Measurements from ENCODE around the gene CDC42BPG. TPM values are rescaled to one million over a fixed set of nuclear protein-coding genes. Genes with fewer than 3 reads are reported as not detected.
A peak's percentile ranks its signal among the peaks of the same experiment; 100 is the strongest.

The CDC42BPG gene
- total and polyA plus RNA-seq, 3 experiments from 2014 or later, result 0.52 to 2.3 (median 0.66) TPM

GRCh38 chr11:64792482-64792881, 52.0 kb downstream of the CDC42BPG start:
- no peak overlapping the region for H3K4me3 ChIP-seq (ENCODE audit: low read length)
- H3K9me3 ChIP-seq (ENCODE audit: low read length), result no peaks in the 10 kb centered on the region
- Mint-ChIP-seq H3K4me3 (no peak overlapping the region), H3K4me1 (peaks cover 9 to 26% (median 13%) of the 10 kb centered on the region in 3 donors), H3K27ac (peak overlapping the region in 3 of 8 donors; percentile 61 to 64 (median 62)), H3K36me3 (peaks cover 0 to 70% (median 8%) of the 10 kb centered on the region in 3 donors), H3K27me3 (peaks cover 0 to 1% of the 10 kb centered on the region in 2 donors), H3K9me3 (no peaks in the 10 kb centered on the region)
- no peak overlapping the region for H3K27ac ChIP-seq (ENCODE audit: low read depth, low read length)
- CTCF ChIA-PET, result interaction anchor here (1.0 kb wide), 1 partner anchor 50 kb away, joined by 3 read pairs; no protein-coding TSS in a partner anchor
- peaks cover 5% of the 10 kb centered on the region for H3K4me1 ChIP-seq (ENCODE audit: insufficient read depth, low read length)
- no peaks in the 10 kb centered on the region for H3K36me3 ChIP-seq (ENCODE audit: insufficient read depth, low read length)
- POLR2A ChIA-PET, result interaction anchor here (0.9 to 1.1 kb wide), 3 partner anchors 10 to 48 kb away, joined by 3 to 4 read pairs (median 3); no protein-coding TSS in a partner anchor
- no peak for DNase-seq
- H3K27me3 ChIP-seq (ENCODE audit: insufficient read depth, low read length, poor library complexity, severe bottlenecking), result no peaks in the 10 kb centered on the region

GRCh38 chr11:64791781-64792291, 52.6 kb downstream of the CDC42BPG start:
- no peak for DNase-seq
- no peaks in the 10 kb centered on the region for H3K9me3 Mint-ChIP-seq
- Histone ChIP-seq H3K4me1 (ENCODE audit: insufficient read depth, low read length) (peaks cover 7% of the 10 kb centered on the region), H3K36me3 (ENCODE audit: insufficient read depth, low read length) (no peaks in the 10 kb centered on the region), H3K27me3 (ENCODE audit: insufficient read depth, low read length, poor library complexity, severe bottlenecking) (no peaks in the 10 kb centered on the region), H3K4me3 (ENCODE audit: low read length) (no peak overlapping the region), H3K27ac (ENCODE audit: low read depth, low read length) (no peak overlapping the region), H3K9me3 (ENCODE audit: low read length) (no peaks in the 10 kb centered on the region)
- no peak overlapping the region for H3K4me3 Mint-ChIP-seq
- peaks cover 11 to 26% (median 14%) of the 10 kb centered on the region in 3 donors for H3K4me1 Mint-ChIP-seq
- H3K27ac Mint-ChIP-seq, result no peak overlapping the region
- POLR2A ChIA-PET, result interaction anchor here (0.9 to 1.1 kb wide), 3 partner anchors 10 to 47 kb away, joined by 3 to 4 read pairs (median 3); no protein-coding TSS in a partner anchor
- CTCF ChIA-PET, result interaction anchor here (1.0 kb wide), 1 partner anchor 50 kb away, joined by 3 read pairs; no protein-coding TSS in a partner anchor
- H3K27me3 Mint-ChIP-seq, result peaks cover 0 to 1% of the 10 kb centered on the region in 2 donors
- peaks cover 0 to 68% (median 8%) of the 10 kb centered on the region in 3 donors for H3K36me3 Mint-ChIP-seq

GRCh38 chr11:64790205-64791095, 54.0 kb downstream of the CDC42BPG start:
- peak overlapping the region in 1 of 8 donors; percentile 14 for H3K27ac Mint-ChIP-seq
- no peak for DNase-seq
- H3K4me3 ChIP-seq (ENCODE audit: low read length), result no peak overlapping the region
- no peaks in the 10 kb centered on the region for H3K9me3 ChIP-seq (ENCODE audit: low read length)
- peaks cover 0 to 1% of the 10 kb centered on the region in 2 donors for H3K27me3 Mint-ChIP-seq
- H3K4me3 Mint-ChIP-seq, result no peak overlapping the region
- peaks cover 11 to 18% (median 11%) of the 10 kb centered on the region in 3 donors for H3K4me1 Mint-ChIP-seq
- H3K27ac ChIP-seq (ENCODE audit: low read depth, low read length), result no peak overlapping the region
- peaks cover 0 to 56% (median 8%) of the 10 kb centered on the region in 3 donors for H3K36me3 Mint-ChIP-seq
- no peaks in the 10 kb centered on the region for H3K27me3 ChIP-seq (ENCODE audit: insufficient read depth, low read length, poor library complexity, severe bottlenecking)
- no peaks in the 10 kb centered on the region for H3K9me3 Mint-ChIP-seq
- CTCF ChIA-PET, result no interaction called here
- H3K36me3 ChIP-seq (ENCODE audit: insufficient read depth, low read length), result no peaks in the 10 kb centered on the region
- POLR2A ChIA-PET, result no interaction called here
- peaks cover 7% of the 10 kb centered on the region for H3K4me1 ChIP-seq (ENCODE audit: insufficient read depth, low read length)

- DNase-seq, result no peak
- no peaks in the 10 kb centered on the region for H3K27me3 ChIP-seq (ENCODE audit: insufficient read depth, low read length, poor library complexity, severe bottlenecking)
- Mint-ChIP-seq H3K27ac (peak overlapping the region in 1 of 8 donors; percentile 14), H3K9me3 (no peaks in the 10 kb centered on the region), H3K4me1 (peaks cover 7 to 14% (median 7%) of the 10 kb centered on the region in 3 donors), H3K4me3 (no peak overlapping the region), H3K27me3 (peaks cover 0 to 1% of the 10 kb centered on the region in 2 donors), H3K36me3 (peaks cover 0 to 53% (median 8%) of the 10 kb centered on the region in 3 donors)
- ChIA-PET CTCF (interaction anchor here (1.5 kb wide), 1 partner anchor 104 kb away, joined by 3 read pairs; no protein-coding TSS in a partner anchor), POLR2A (interaction anchor here (1.4 kb wide), 1 partner anchor 11 kb away, joined by 6 read pairs; the partner anchor contains the start of gene SF1)
- H3K27ac ChIP-seq (ENCODE audit: low read depth, low read length), result no peak overlapping the region
- H3K4me1 ChIP-seq (ENCODE audit: insufficient read depth, low read length), result peaks cover 7% of the 10 kb centered on the region
- no peak overlapping the region for H3K4me3 ChIP-seq (ENCODE audit: low read length)
- H3K9me3 ChIP-seq (ENCODE audit: low read length), result no peaks in the 10 kb centered on the region
- H3K36me3 ChIP-seq (ENCODE audit: insufficient read depth, low read length), result no peaks in the 10 kb centered on the region
These were observed 54.9 kb downstream of the CDC42BPG start for GRCh38 chr11:64789331-64790204.

- no peak overlapping the region for H3K4me3 ChIP-seq (ENCODE audit: low read length)
- no peak for DNase-seq
- H3K9me3 ChIP-seq (ENCODE audit: low read length), result no peaks in the 10 kb centered on the region
- ChIA-PET CTCF (interaction anchor here (1.0 to 1.5 kb wide), 4 partner anchors 9 to 105 kb away, joined by 3 to 9 read pairs (median 4); partner anchors contain the start of gene SF1), POLR2A (interaction anchor here (1.4 kb wide), 1 partner anchor 10 kb away, joined by 6 read pairs; the partner anchor contains the start of gene SF1)
- H3K36me3 ChIP-seq (ENCODE audit: insufficient read depth, low read length), result no peaks in the 10 kb centered on the region
- peaks cover 5 to 6% (median 5%) of the 10 kb centered on the region in 3 donors for H3K4me1 Mint-ChIP-seq
- no peaks in the 10 kb centered on the region for H3K27me3 ChIP-seq (ENCODE audit: insufficient read depth, low read length, poor library complexity, severe bottlenecking)
- H3K27ac ChIP-seq (ENCODE audit: low read depth, low read length), result no peak overlapping the region
- no peak overlapping the region for H3K4me3 Mint-ChIP-seq
- H3K27me3 Mint-ChIP-seq, result peaks cover 0 to 1% of the 10 kb centered on the region in 2 donors
- H3K27ac Mint-ChIP-seq, result peak overlapping the region in 2 of 8 donors; percentile 39 to 70
- H3K36me3 Mint-ChIP-seq, result peaks cover 0 to 46% (median 8%) of the 10 kb centered on the region in 3 donors
- H3K9me3 Mint-ChIP-seq, result no peaks in the 10 kb centered on the region
- peaks cover 7% of the 10 kb centered on the region for H3K4me1 ChIP-seq (ENCODE audit: insufficient read depth, low read length)
These were observed 55.9 kb downstream of the CDC42BPG start for GRCh38 chr11:64788321-64789215.

- no peaks in the 10 kb centered on the region for H3K9me3 ChIP-seq (ENCODE audit: low read length)
- no peaks in the 10 kb centered on the region for H3K9me3 Mint-ChIP-seq
- peaks cover 0 to 41% (median 8%) of the 10 kb centered on the region in 3 donors for H3K36me3 Mint-ChIP-seq
- no peak overlapping the region for H3K4me3 Mint-ChIP-seq
- CTCF ChIA-PET, result interaction anchor here (0.9 to 1.5 kb wide), 5 partner anchors 9 to 106 kb away, joined by 3 to 9 read pairs (median 4); partner anchors contain the start of gene SF1
- H3K27me3 Mint-ChIP-seq, result peaks cover 0 to 1% of the 10 kb centered on the region in 2 donors
- H3K36me3 ChIP-seq (ENCODE audit: insufficient read depth, low read length), result no peaks in the 10 kb centered on the region
- H3K27me3 ChIP-seq (ENCODE audit: insufficient read depth, low read length, poor library complexity, severe bottlenecking), result no peaks in the 10 kb centered on the region
- H3K4me3 ChIP-seq (ENCODE audit: low read length), result no peak overlapping the region
- H3K4me1 Mint-ChIP-seq, result peaks cover 3 to 5% (median 4%) of the 10 kb centered on the region in 3 donors
- no peak overlapping the region for H3K27ac ChIP-seq (ENCODE audit: low read depth, low read length)
- POLR2A ChIA-PET, result no interaction called here
- peak; percentile 30 to 70 (median 40) for DNase-seq
- H3K4me1 ChIP-seq (ENCODE audit: insufficient read depth, low read length), result peaks cover 7% of the 10 kb centered on the region
- peak overlapping the region in 5 of 8 donors; percentile 36 to 75 (median 50) for H3K27ac Mint-ChIP-seq
These were observed 56.7 kb downstream of the CDC42BPG start for GRCh38 chr11:64787526-64788320.

Measured in CD8-positive, alpha-beta memory T cell (primary cell).